HepG2 (cell line): ENCODE data around the gene MTO1. TPM values are rescaled to one million over a fixed set of nuclear protein-coding genes. Genes with fewer than 3 reads are reported as not detected.
A peak's percentile ranks its signal among the peaks of the same experiment; 100 is the strongest.

Experiments used
- DNMT3B ChIP-seq: conservative IDR thresholded peaks from 2 replicates; pipeline ENCODE4 v1.6.1; 2016; ENCODE audit warnings: missing biosample characterization, control low read depth
- EED ChIP-seq: sonication (generic); formaldehyde crosslinking; IDR thresholded peaks from 2 replicates; pipeline ENCODE4 v1.5.0; 2020; ENCODE audit warnings: mild to moderate bottlenecking, missing genetic modification reagents
- HNRNPLL ChIP-seq: fragments of 200-400 bp; formaldehyde crosslinking; IDR thresholded peaks from 2 replicates; pipeline ENCODE4 v1.6.1; 2017; ENCODE audit warnings: mild to moderate bottlenecking, low read depth, low read length; ENCODE audit not compliant: poor library complexity, severe bottlenecking
- HOXA5 ChIP-seq: sonication (generic); formaldehyde crosslinking; IDR thresholded peaks from 2 replicates; pipeline ENCODE4 v1.4.0; 2020; ENCODE audit warnings: missing genetic modification reagents
- MAFG ChIP-seq: sonication (generic); formaldehyde crosslinking; IDR thresholded peaks from 2 replicates; pipeline ENCODE4 v1.5.1; 2020; ENCODE audit warnings: mild to moderate bottlenecking, missing genetic modification reagents
- RORA ChIP-seq: sonication (generic); formaldehyde crosslinking; IDR thresholded peaks from 2 replicates; pipeline ENCODE4 v1.5.0; 2020; ENCODE audit warnings: mild to moderate bottlenecking, missing genetic modification reagents, moderate library complexity
- STAT6 ChIP-seq: sonication (generic); formaldehyde crosslinking; IDR thresholded peaks from 2 replicates; pipeline ENCODE4 v1.4.0; 2020; ENCODE audit warnings: missing genetic modification reagents, mild to moderate bottlenecking, borderline replicate concordance
- TOPORS ChIP-seq: sonication (generic); formaldehyde crosslinking; IDR thresholded peaks from 2 replicates; pipeline ENCODE4 v1.8.0; 2023; ENCODE audit warnings: mild to moderate bottlenecking, missing genetic modification reagents
- ZBTB2 ChIP-seq: sonication (generic); formaldehyde crosslinking; IDR thresholded peaks from 2 replicates; pipeline ENCODE4 v1.8.0; 2022; ENCODE audit warnings: low read depth, missing genetic modification reagents
- ZBTB3 ChIP-seq: sonication (generic); formaldehyde crosslinking; IDR thresholded peaks from 2 replicates; pipeline ENCODE4 v1.4.0; 2020; ENCODE audit warnings: low read depth, mild to moderate bottlenecking, moderate library complexity, missing genetic modification reagents, borderline replicate concordance
- ZBTB34 ChIP-seq: sonication (generic); formaldehyde crosslinking; IDR thresholded peaks from 2 replicates; pipeline ENCODE4 v1.8.0; 2022; ENCODE audit warnings: mild to moderate bottlenecking, missing genetic modification reagents
- ZMYM4 ChIP-seq: sonication (generic); formaldehyde crosslinking; IDR thresholded peaks from 2 replicates; pipeline ENCODE4 v1.8.1; 2023; ENCODE audit warnings: mild to moderate bottlenecking, missing genetic modification reagents
- ZNF274 ChIP-seq: sonication (generic); formaldehyde crosslinking; IDR thresholded peaks from 2 replicates; pipeline ENCODE4 v1.5.1; 2020; ENCODE audit warnings: mild to moderate bottlenecking, missing genetic modification reagents
- ZNF329 ChIP-seq: sonication (generic); formaldehyde crosslinking; IDR thresholded peaks from 2 replicates; pipeline ENCODE4 v1.9.0; 2021; ENCODE audit warnings: low read depth, mild to moderate bottlenecking, missing genetic modification reagents
- ZNF446 ChIP-seq: sonication (generic); formaldehyde crosslinking; IDR thresholded peaks from 2 replicates; pipeline ENCODE4 v1.5.0; 2020; ENCODE audit warnings: mild to moderate bottlenecking, missing genetic modification reagents
- ZNF605 ChIP-seq: sonication (generic); formaldehyde crosslinking; IDR thresholded peaks from 2 replicates; pipeline ENCODE4 v1.8.0; 2022; ENCODE audit warnings: mild to moderate bottlenecking, missing genetic modification reagents
- ZUFSP ChIP-seq: sonication (generic); formaldehyde crosslinking; IDR thresholded peaks from 2 replicates; pipeline ENCODE4 v1.9.0; 2021; ENCODE audit warnings: missing genetic modification reagents, mild to moderate bottlenecking, borderline replicate concordance
- polyA plus RNA-seq, 8 experiments: library from polyadenylated mRNA; depleted of rRNA in 3 of 8; stranded (reverse) in 7 of 8; unstranded in 1 of 8; fragments of >200 nt; fragmentation: Illumina TruSeq in 4 of 8; extraction: Trizol in 4 of 8; gene quantifications; 2 replicates each; pipeline versions ENCODE4 v1.2.1 to v1.2.3, GENCODE V29; 2011 to 2016; ENCODE audit warnings: low read depth in 4 of 8, missing spikeins in 1 of 8, mixed read lengths in 1 of 8; ENCODE audit not compliant: insufficient read depth in 1 of 8
- total RNA-seq, 5 experiments: library from RNA; depleted of rRNA; stranded (reverse); fragments of >200 nt; fragmentation: Illumina TruSeq; extraction: Trizol; gene quantifications; 2 replicates each; pipeline ENCODE4 v1.2.3, GENCODE V29; 2016; ENCODE audit warnings: low read depth in 1 of 5

Gene MTO1
- total and polyA plus RNA-seq, 2 of the 13 experiments (the other 11 are each of a cell fraction or from before 2014, with no cell fraction given) = 21.1 to 45.3 TPM

GRCh38 chr6:73521351-73521985 is 59.9 kb downstream of the MTO1 start (continued):
- TF ChIP-seq STAT6 (CRISPR knock-in tag) (no peak), MAFG (no peak), HNRNPLL (peak; percentile 28), DNMT3B (CRISPR knock-in tag) (no peak), ZNF446 (no peak), RORA (CRISPR knock-in tag) (no peak), ZBTB2 (CRISPR knock-in tag) (no peak), EED (CRISPR knock-in tag) (peak; percentile 72), HOXA5 (CRISPR knock-in tag) (no peak), ZNF329 (no peak), ZBTB34 (CRISPR knock-in tag) (no peak; the same call in 1 of the 2 replicates), ZNF274 (CRISPR knock-in tag) (no peak), ZBTB3 (CRISPR knock-in tag) (0 out of 2 replicates have a peak, but pooled peaks have one; percentile 35), ZUFSP (CRISPR knock-in tag) (no peak), ZMYM4 (CRISPR knock-in tag) (no peak; the same call in 1 of the 2 replicates), TOPORS (no peak), ZNF605 (CRISPR knock-in tag) (no peak)
